ENCODE results near the gene ATP13A3. TPM values are rescaled to one million over a fixed set of nuclear protein-coding genes. Genes with fewer than 3 reads are reported as not detected.
A peak's percentile ranks its signal among the peaks of the same experiment; 100 is the strongest.

Gene ATP13A3
- total RNA-seq, 1 experiment from 2014 or later, result 119 TPM

- peak overlapping the region; percentile 62 for H3K27ac Mint-ChIP-seq (ENCODE audit: low read depth, unreplicated experiment)
- DNase-seq (ENCODE audit: unreplicated experiment), result no peak
- no peak overlapping the region for H3K4me3 Mint-ChIP-seq (ENCODE audit: unreplicated experiment)
- ChIA-PET CTCF (no interaction called here), POLR2A (no interaction called here)
- no peaks in the 10 kb centered on the region for H3K9me3 Mint-ChIP-seq (ENCODE audit: unreplicated experiment)
- TF ChIP-seq, protein P1, sequence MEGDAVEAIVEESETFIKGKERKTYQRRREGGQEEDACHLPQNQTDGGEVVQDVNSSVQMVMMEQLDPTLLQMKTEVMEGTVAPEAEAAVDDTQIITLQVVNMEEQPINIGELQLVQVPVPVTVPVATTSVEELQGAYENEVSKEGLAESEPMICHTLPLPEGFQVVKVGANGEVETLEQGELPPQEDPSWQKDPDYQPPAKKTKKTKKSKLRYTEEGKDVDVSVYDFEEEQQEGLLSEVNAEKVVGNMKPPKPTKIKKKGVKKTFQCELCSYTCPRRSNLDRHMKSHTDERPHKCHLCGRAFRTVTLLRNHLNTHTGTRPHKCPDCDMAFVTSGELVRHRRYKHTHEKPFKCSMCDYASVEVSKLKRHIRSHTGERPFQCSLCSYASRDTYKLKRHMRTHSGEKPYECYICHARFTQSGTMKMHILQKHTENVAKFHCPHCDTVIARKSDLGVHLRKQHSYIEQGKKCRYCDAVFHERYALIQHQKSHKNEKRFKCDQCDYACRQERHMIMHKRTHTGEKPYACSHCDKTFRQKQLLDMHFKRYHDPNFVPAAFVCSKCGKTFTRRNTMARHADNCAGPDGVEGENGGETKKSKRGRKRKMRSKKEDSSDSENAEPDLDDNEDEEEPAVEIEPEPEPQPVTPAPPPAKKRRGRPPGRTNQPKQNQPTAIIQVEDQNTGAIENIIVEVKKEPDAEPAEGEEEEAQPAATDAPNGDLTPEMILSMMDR (IDR thresholded peaks at IDR 0.05; ENCODE audit: unreplicated experiment), result no peak
- BruUV-seq (replicated peaks), result no TSS peak
- no peaks in the 10 kb centered on the region for H3K27me3 Mint-ChIP-seq (ENCODE audit: insufficient read depth, unreplicated experiment)
- intact Hi-C loops (cut with micrococcal nuclease), result no loop called here
- H3K4me1 Mint-ChIP-seq (ENCODE audit: insufficient read depth, unreplicated experiment), result peaks cover 10% of the 10 kb centered on the region
- H3K36me3 Mint-ChIP-seq (ENCODE audit: insufficient read depth, unreplicated experiment), result peaks cover 68% of the 10 kb centered on the region
Measured at GRCh38 chr3:194424953-194425352, 61.8 kb downstream of the ATP13A3 start.

DNA sequence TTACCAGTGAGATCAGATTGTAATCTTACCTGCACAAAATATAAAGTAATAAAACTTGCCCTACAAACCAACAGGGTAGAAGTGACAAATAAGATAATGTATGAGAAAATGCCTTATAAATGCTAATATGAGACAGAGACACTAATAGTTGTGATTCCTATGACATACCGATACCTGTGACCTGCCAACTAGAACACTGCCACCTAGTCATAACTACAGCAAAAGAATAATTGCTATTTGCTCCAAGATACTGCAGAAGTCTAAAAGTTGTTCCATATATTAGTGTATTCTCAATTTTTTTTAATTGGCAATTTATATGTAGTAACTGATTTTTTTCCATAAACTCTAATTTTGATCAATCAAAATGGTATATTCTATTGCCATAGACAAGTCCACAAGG is 62.4 kb downstream of the ATP13A3 start:
- ChIA-PET CTCF (no interaction called here), POLR2A (no interaction called here)
- intact Hi-C loops (cut with micrococcal nuclease), result no loop called here
- Mint-ChIP-seq H3K36me3 (ENCODE audit: insufficient read depth, unreplicated experiment) (peaks cover 65% of the 10 kb centered on the region), H3K27ac (ENCODE audit: low read depth, unreplicated experiment) (peak overlapping the region; percentile 62), H3K9me3 (ENCODE audit: unreplicated experiment) (no peaks in the 10 kb centered on the region), H3K4me1 (ENCODE audit: insufficient read depth, unreplicated experiment) (peaks cover 10% of the 10 kb centered on the region), H3K4me3 (ENCODE audit: unreplicated experiment) (no peak overlapping the region), H3K27me3 (ENCODE audit: insufficient read depth, unreplicated experiment) (no peaks in the 10 kb centered on the region)
- TF ChIP-seq, protein P1 (IDR thresholded peaks at IDR 0.05; ENCODE audit: unreplicated experiment), result no peak
- no peak for DNase-seq (ENCODE audit: unreplicated experiment)
- no TSS peak for BruUV-seq (replicated peaks)

- intact Hi-C loops (cut with micrococcal nuclease), result no loop called here
- TF ChIP-seq, protein P1 (IDR thresholded peaks at IDR 0.05; ENCODE audit: unreplicated experiment), result no peak
- peak overlapping the region; percentile 47 for H3K27ac Mint-ChIP-seq (ENCODE audit: low read depth, unreplicated experiment)
- H3K4me3 Mint-ChIP-seq (ENCODE audit: unreplicated experiment), result no peak overlapping the region
- peaks cover 60% of the 10 kb centered on the region for H3K36me3 Mint-ChIP-seq (ENCODE audit: insufficient read depth, unreplicated experiment)
- H3K4me1 Mint-ChIP-seq (ENCODE audit: insufficient read depth, unreplicated experiment), result peaks cover 10% of the 10 kb centered on the region
- ChIA-PET CTCF (no interaction called here), POLR2A (no interaction called here)
- BruUV-seq (replicated peaks), result no TSS peak
- no peaks in the 10 kb centered on the region for H3K27me3 Mint-ChIP-seq (ENCODE audit: insufficient read depth, unreplicated experiment)
- no peak for DNase-seq (ENCODE audit: unreplicated experiment)
- no peaks in the 10 kb centered on the region for H3K9me3 Mint-ChIP-seq (ENCODE audit: unreplicated experiment)
Measured at GRCh38 chr3:194423317-194423716, 63.5 kb downstream of the ATP13A3 start.

GRCh38 chr3:194422188-194422587 is 64.6 kb downstream of the ATP13A3 start:
- Mint-ChIP-seq H3K27me3 (ENCODE audit: insufficient read depth, unreplicated experiment) (no peaks in the 10 kb centered on the region), H3K36me3 (ENCODE audit: insufficient read depth, unreplicated experiment) (peaks cover 59% of the 10 kb centered on the region), H3K9me3 (ENCODE audit: unreplicated experiment) (no peaks in the 10 kb centered on the region), H3K4me3 (ENCODE audit: unreplicated experiment) (no peak overlapping the region), H3K27ac (ENCODE audit: low read depth, unreplicated experiment) (peak overlapping the region; percentile 47), H3K4me1 (ENCODE audit: insufficient read depth, unreplicated experiment) (peaks cover 10% of the 10 kb centered on the region)
- DNase-seq (ENCODE audit: unreplicated experiment), result peak; percentile 9
- CTCF ChIA-PET, result interaction anchor here (0.6 to 1.4 kb wide), 3 partner anchors 15 to 820 kb away, joined by 3 to 8 read pairs (median 3); no protein-coding TSS in a partner anchor
- POLR2A ChIA-PET, result interaction anchor here (0.9 kb wide), 1 partner anchor 162 kb away, joined by 3 read pairs; no protein-coding TSS in a partner anchor
- no TSS peak for BruUV-seq (replicated peaks)
- TF ChIP-seq, protein P1 (IDR thresholded peaks at IDR 0.05; ENCODE audit: unreplicated experiment), result no peak
- intact Hi-C loops (cut with micrococcal nuclease), result no loop called here

Measured in MCF 10A (cell line).